GM20000 (cell line): ENCODE measurements around the gene CRISPLD2.
"Not testable (repeated sequence)": the region's sequence is repeated elsewhere in the genome, so short reads cannot be mapped to it uniquely, and the experiment has no call there.

Experiments
- DNase-seq: peaks from one replicate; pipeline ENCODE4 v3.0.0; 2012; ENCODE audit warnings: low spot score
- CTCF ChIP-seq: IDR thresholded peaks from 2 replicates; pipeline ENCODE4 v1.5.1; 2012; ENCODE audit warnings: mild to moderate bottlenecking, control low read depth; ENCODE audit errors: extremely low read depth, missing control alignments

Gene CRISPLD2

GRCh38 chr16:84868328-84868727 lies 48.5 kb downstream of the CRISPLD2 start:
- no peak for TF ChIP-seq CTCF
- no peak for DNase-seq

GRCh38 chr16:84868829-84869472 lies 49.2 kb downstream of the CRISPLD2 start:
- no peak for DNase-seq
- no peak for TF ChIP-seq CTCF

- no peak for TF ChIP-seq CTCF
- DNase-seq = no peak
Observed at GRCh38 chr16:84869473-84869845, 49.7 kb downstream of the CRISPLD2 start.

GRCh38 chr16:84872971-84873370 lies 53.2 kb downstream of the CRISPLD2 start:
- DNase-seq = not testable (repeated sequence)

GRCh38 chr16:84874004-84874435 lies 54.2 kb downstream of the CRISPLD2 start:
- no peak for TF ChIP-seq CTCF
- no peak for DNase-seq

- no peak for DNase-seq
- no peak for TF ChIP-seq CTCF
Observed at GRCh38 chr16:84874553-84874952, 54.8 kb downstream of the CRISPLD2 start.

GRCh38 chr16:84874983-84875382 lies 55.2 kb downstream of the CRISPLD2 start:
- TF ChIP-seq CTCF = no peak
- no peak for DNase-seq

GRCh38 chr16:84875846-84876245 lies 56.1 kb downstream of the CRISPLD2 start:
- no peak for TF ChIP-seq CTCF
- DNase-seq = no peak
